ENCODE results near the gene KRTAP3-2. TPM values are rescaled to one million over a fixed set of nuclear protein-coding genes. Genes with fewer than 3 reads are reported as not detected.
A peak's percentile ranks its signal among the peaks of the same experiment; 100 is the strongest.

The KRTAP3-2 gene
- total RNA-seq, 2 experiments from 2014 or later = not detected

- Mint-ChIP-seq H3K9me3 (no peaks in the 10 kb centered on the region), H3K27me3 (peaks cover 17% of the 10 kb centered on the region), H3K36me3 (ENCODE audit: low read depth) (no peaks in the 10 kb centered on the region), H3K4me1 (ENCODE audit: low read depth) (no peaks in the 10 kb centered on the region), H3K4me3 (no peak overlapping the region), H3K27ac (no peak overlapping the region)
- TF ChIP-seq CTCF (IDR thresholded peaks at IDR 0.05) = no peak
- ChIA-PET CTCF (interaction anchor here (1.6 kb wide), 1 partner anchor 355 kb away, joined by 3 read pairs; no protein-coding TSS in a partner anchor), POLR2A (no interaction called here)
- DNase-seq = no peak
- ATAC-seq = no peak
- intact Hi-C loops (cut with micrococcal nuclease) = no loop called here
These were observed 32.1 kb downstream of the KRTAP3-2 start for GRCh38 chr17:40967582-40967981.

DNA sequence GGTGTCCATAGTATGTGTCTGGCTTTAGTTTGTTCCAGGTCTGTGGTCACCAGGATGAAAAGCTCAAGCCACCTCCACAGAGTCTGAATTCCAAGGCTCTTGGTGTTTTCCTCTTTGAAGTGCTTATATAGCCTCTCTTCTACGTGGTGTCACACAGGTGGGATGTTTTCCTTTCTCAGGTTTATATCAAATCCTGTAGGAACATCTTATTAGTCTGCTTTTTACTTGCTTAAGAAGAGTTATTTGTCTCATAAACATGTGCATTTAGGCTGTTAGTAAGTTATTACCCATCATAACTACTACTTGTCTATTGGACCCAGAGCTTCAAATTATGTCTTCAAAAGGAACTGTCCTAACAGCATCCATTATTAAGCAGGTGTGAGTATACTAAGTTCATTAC lies 32.9 kb downstream of the KRTAP3-2 start, which contains the start of gene KRT39:
TSS of gene KRT39 (minus strand) at position 101 of the 400 bp plus-strand sequence. CDS start at position 9, 92 bp downstream.
- H3K27me3 Mint-ChIP-seq = peaks cover 17% of the 10 kb centered on the region
- DNase-seq = no peak
- H3K9me3 Mint-ChIP-seq = no peaks in the 10 kb centered on the region
- H3K27ac Mint-ChIP-seq = no peak within 1 kb of the TSS
- intact Hi-C loops (cut with micrococcal nuclease) = no loop called here
- H3K36me3 Mint-ChIP-seq (ENCODE audit: low read depth) = no peaks in the 10 kb centered on the region
- no peaks in the 10 kb centered on the region for H3K4me1 Mint-ChIP-seq (ENCODE audit: low read depth)
- TF ChIP-seq CTCF (IDR thresholded peaks at IDR 0.05) = no peak
- CTCF ChIA-PET = interaction anchor here (0.7 to 1.6 kb wide), 2 partner anchors 355 to 529 kb away, joined by 3 read pairs; no protein-coding TSS in a partner anchor
- no peak for ATAC-seq
- H3K4me3 Mint-ChIP-seq = no peak within 1 kb of the TSS
- POLR2A ChIA-PET = no interaction called here

- H3K9me3 Mint-ChIP-seq = no peaks in the 10 kb centered on the region
- TF ChIP-seq CTCF (IDR thresholded peaks at IDR 0.05) = peak; percentile 62
- H3K36me3 Mint-ChIP-seq (ENCODE audit: low read depth) = no peaks in the 10 kb centered on the region
- no peak overlapping the region for H3K4me3 Mint-ChIP-seq
- no peak overlapping the region for H3K27ac Mint-ChIP-seq
- ChIA-PET CTCF (interaction anchor here (0.9 to 1.3 kb wide), 6 partner anchors 11 to 699 kb away, joined by 3 to 4 read pairs (median 4); no protein-coding TSS in a partner anchor), POLR2A (no interaction called here)
- peaks cover 12% of the 10 kb centered on the region for H3K27me3 Mint-ChIP-seq
- ATAC-seq (peak; percentile 39), DNase-seq (no peak)
- intact Hi-C loops (cut with micrococcal nuclease) = no loop called here
- no peaks in the 10 kb centered on the region for H3K4me1 Mint-ChIP-seq (ENCODE audit: low read depth)
These were observed 35.9 kb downstream of the KRTAP3-2 start for GRCh38 chr17:40963838-40964237.

- peaks cover 3% of the 10 kb centered on the region for H3K27me3 Mint-ChIP-seq
These were observed 37.6 kb downstream of the KRTAP3-2 start for GRCh38 chr17:40962059-40962561.

More at GRCh38 chr17:40962059-40962561, 37.6 kb downstream of the KRTAP3-2 start:
- no peaks in the 10 kb centered on the region for H3K9me3 Mint-ChIP-seq
- TF ChIP-seq CTCF (IDR thresholded peaks at IDR 0.05) = no peak
- H3K4me3 Mint-ChIP-seq = no peak overlapping the region
- H3K4me1 Mint-ChIP-seq (ENCODE audit: low read depth) = no peaks in the 10 kb centered on the region
- no peak overlapping the region for H3K27ac Mint-ChIP-seq
- H3K36me3 Mint-ChIP-seq (ENCODE audit: low read depth) = no peaks in the 10 kb centered on the region
- intact Hi-C loops (cut with micrococcal nuclease) = no loop called here
- CTCF ChIA-PET = interaction anchor here (1.1 to 1.8 kb wide), 3 partner anchors 15 to 686 kb away, joined by 3 to 4 read pairs (median 3); no protein-coding TSS in a partner anchor
- ATAC-seq (no peak), DNase-seq (no peak)
- POLR2A ChIA-PET = interaction anchor here (0.8 to 1.3 kb wide), 2 partner anchors 11 to 18 kb away, joined by 3 read pairs; no protein-coding TSS in a partner anchor

Measured in activated CD8-positive, alpha-beta T cell treated with anti-CD3 and anti-CD28 coated beads for 36 hours (primary cell).